Right atrium auricular region (tissue), 2 donors: ENCODE results near the gene SUSD6. TPM values are rescaled to one million over a fixed set of nuclear protein-coding genes. Genes with fewer than 3 reads are reported as not detected.

ENCODE experiments used
- DNase-seq: peaks from one replicate; pipeline ENCODE4 v3.0.0-alpha.2; 2019; ENCODE audit warnings: low spot score
- H3K27ac ChIP-seq, 2 donors: fragments of 200-600 bp; sonication (generic); 1 replicate in 1 of 2; 2 replicates in 1 of 2; pipeline ENCODE4 v1.5.1; 2016 to 2019
- H3K27me3 ChIP-seq, 2 donors: fragments of 200-600 bp; sonication (generic); one replicate each; pipeline versions ENCODE4 v1.5.1 to v1.6.0; 2017 to 2019
- H3K36me3 ChIP-seq: fragments of 200-600 bp; sonication (generic); one replicate; pipeline ENCODE4 v1.5.1; 2016
- H3K4me1 ChIP-seq, 2 donors: fragments of 200-600 bp; sonication (generic); one replicate each; pipeline versions ENCODE4 v1.5.1 to v1.6.0; 2017 to 2019
- H3K4me3 ChIP-seq, 2 donors: fragments of 200-600 bp; sonication (generic); 1 replicate in 1 of 2; 2 replicates in 1 of 2; pipeline ENCODE4 v1.5.1; 2017 to 2019; ENCODE audit warnings: mild to moderate bottlenecking in 1 of 2, moderate library complexity in 1 of 2
- H3K9me3 ChIP-seq, 2 donors: fragments of 200-600 bp; sonication (generic); one replicate each; pipeline ENCODE4 v1.5.1; 2019
- total RNA-seq, 2 donors: library from RNA; depleted of rRNA; stranded (reverse); fragments of >200 nt; gene quantifications; one replicate each; pipeline ENCODE4 v1.1.0, GENCODE V29; 2016
- TF ChIP-seq, protein P1 (sequence below), 2 donors: fragments of 200-600 bp; sonication (generic); IDR thresholded peaks; one replicate each; pipeline ENCODE4 v1.5.1; 2019; ENCODE audit warnings: antibody characterized with exemption in 2 of 2

The SUSD6 gene
- total RNA-seq, 2 donors from 2014 or later: 19.2 to 24.7 TPM

GRCh38 chr14:69701857-69702256 is 90.5 kb downstream of the SUSD6 start:
- Histone ChIP-seq H3K36me3 (peaks cover 32% of the 10 kb centered on the region), H3K27ac (peak overlapping the region in 1 of 2 donors; percentile 5), H3K4me3 (no peak overlapping the region), H3K4me1 (peaks cover 0 to 59% of the 10 kb centered on the region in 2 donors), H3K9me3 (no peaks in the 10 kb centered on the region), H3K27me3 (no peaks in the 10 kb centered on the region)
- no peak for DNase-seq
- TF ChIP-seq, protein P1, sequence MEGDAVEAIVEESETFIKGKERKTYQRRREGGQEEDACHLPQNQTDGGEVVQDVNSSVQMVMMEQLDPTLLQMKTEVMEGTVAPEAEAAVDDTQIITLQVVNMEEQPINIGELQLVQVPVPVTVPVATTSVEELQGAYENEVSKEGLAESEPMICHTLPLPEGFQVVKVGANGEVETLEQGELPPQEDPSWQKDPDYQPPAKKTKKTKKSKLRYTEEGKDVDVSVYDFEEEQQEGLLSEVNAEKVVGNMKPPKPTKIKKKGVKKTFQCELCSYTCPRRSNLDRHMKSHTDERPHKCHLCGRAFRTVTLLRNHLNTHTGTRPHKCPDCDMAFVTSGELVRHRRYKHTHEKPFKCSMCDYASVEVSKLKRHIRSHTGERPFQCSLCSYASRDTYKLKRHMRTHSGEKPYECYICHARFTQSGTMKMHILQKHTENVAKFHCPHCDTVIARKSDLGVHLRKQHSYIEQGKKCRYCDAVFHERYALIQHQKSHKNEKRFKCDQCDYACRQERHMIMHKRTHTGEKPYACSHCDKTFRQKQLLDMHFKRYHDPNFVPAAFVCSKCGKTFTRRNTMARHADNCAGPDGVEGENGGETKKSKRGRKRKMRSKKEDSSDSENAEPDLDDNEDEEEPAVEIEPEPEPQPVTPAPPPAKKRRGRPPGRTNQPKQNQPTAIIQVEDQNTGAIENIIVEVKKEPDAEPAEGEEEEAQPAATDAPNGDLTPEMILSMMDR (IDR thresholded peaks at IDR 0.05): no peak

GRCh38 chr14:69703047-69704039 is 91.9 kb downstream of the SUSD6 start:
- H3K36me3 ChIP-seq: peaks cover 47% of the 10 kb centered on the region
- H3K4me1 ChIP-seq: peaks cover 0 to 44% of the 10 kb centered on the region in 2 donors
- no peaks in the 10 kb centered on the region for H3K9me3 ChIP-seq
- TF ChIP-seq, protein P1 (IDR thresholded peaks at IDR 0.05): no peak
- H3K27me3 ChIP-seq: no peaks in the 10 kb centered on the region
- no peak for DNase-seq
- H3K4me3 ChIP-seq: no peak overlapping the region
- H3K27ac ChIP-seq: peak overlapping the region in 1 of 2 donors; percentile 39

GRCh38 chr14:69704319-69704718 is 92.9 kb downstream of the SUSD6 start:
- peaks cover 56% of the 10 kb centered on the region for H3K36me3 ChIP-seq
- H3K27me3 ChIP-seq: no peaks in the 10 kb centered on the region
- no peaks in the 10 kb centered on the region for H3K9me3 ChIP-seq
- H3K4me1 ChIP-seq: peaks cover 0 to 35% of the 10 kb centered on the region in 2 donors
- DNase-seq: no peak
- no peak overlapping the region for H3K27ac ChIP-seq
- no peak overlapping the region for H3K4me3 ChIP-seq
- TF ChIP-seq, protein P1 (IDR thresholded peaks at IDR 0.05): no peak

DNA sequence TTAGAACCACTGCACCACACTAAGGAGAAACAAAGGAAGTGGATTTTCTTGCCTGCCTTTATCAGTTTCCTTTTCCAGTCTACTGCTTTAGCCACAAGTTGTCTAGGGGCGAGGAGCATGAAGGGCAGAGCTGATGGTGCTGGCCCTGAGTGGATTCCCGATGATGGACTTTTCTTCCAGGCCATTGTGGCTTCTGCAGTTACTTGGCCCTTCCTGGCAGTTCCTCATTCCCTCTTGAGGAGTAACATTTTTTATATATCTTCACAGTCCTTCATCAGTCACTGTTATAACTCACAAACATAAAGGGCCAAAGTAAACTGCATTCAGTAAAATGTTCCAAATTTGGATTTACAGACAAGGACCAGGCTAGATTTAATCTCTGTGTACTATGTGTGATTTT is 94.3 kb downstream of the SUSD6 start:
- H3K9me3 ChIP-seq: no peaks in the 10 kb centered on the region

DNA sequence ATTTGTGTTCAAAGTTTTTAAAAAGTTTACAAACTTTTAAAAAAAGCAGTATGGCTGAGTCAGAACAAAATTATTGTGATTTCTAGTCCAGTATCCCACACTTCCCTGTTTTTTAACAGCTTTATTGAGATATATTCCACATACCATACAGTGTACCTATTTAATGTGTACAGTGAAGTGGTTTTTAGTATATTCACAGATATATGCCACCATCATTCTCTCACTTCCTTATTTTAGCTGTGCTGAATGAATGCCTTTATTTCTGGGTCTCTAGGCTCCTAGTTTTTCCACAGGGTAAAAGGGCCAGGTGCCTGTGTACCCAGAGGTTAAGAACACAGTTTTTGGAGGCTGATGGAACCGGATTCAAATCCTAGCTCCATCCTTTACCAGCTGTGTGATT is 96.7 kb downstream of the SUSD6 start:
- H3K36me3 ChIP-seq: peaks cover 76% of the 10 kb centered on the region
- no peak for DNase-seq
- TF ChIP-seq, protein P1 (IDR thresholded peaks at IDR 0.05): no peak
- no peak overlapping the region for H3K27ac ChIP-seq
- H3K4me1 ChIP-seq: peaks cover 0 to 40% of the 10 kb centered on the region in 2 donors
- no peak overlapping the region for H3K4me3 ChIP-seq
- H3K9me3 ChIP-seq: no peaks in the 10 kb centered on the region
- no peaks in the 10 kb centered on the region for H3K27me3 ChIP-seq

More for the DNA sequence above, 94.3 kb downstream of the SUSD6 start:
- H3K36me3 ChIP-seq: peaks cover 68% of the 10 kb centered on the region
- TF ChIP-seq, protein P1 (IDR thresholded peaks at IDR 0.05): no peak
- no peak overlapping the region for H3K27ac ChIP-seq
- H3K4me3 ChIP-seq: no peak overlapping the region
- H3K27me3 ChIP-seq: no peaks in the 10 kb centered on the region
- DNase-seq: no peak
- peaks cover 0 to 36% of the 10 kb centered on the region in 2 donors for H3K4me1 ChIP-seq
